HG02840 (cell line): ENCODE measurements around the gene IQCK.

ENCODE experiments used
- ATAC-seq: cut with Tn5 transposase; IDR thresholded peaks from one replicate; pipeline ENCODE4 v1.9.1; 2021; ENCODE audit warnings: mild to moderate bottlenecking, moderate library complexity, moderate number of reproducible peaks; ENCODE audit not compliant: unreplicated experiment, low FRiP score

Gene IQCK

DNA sequence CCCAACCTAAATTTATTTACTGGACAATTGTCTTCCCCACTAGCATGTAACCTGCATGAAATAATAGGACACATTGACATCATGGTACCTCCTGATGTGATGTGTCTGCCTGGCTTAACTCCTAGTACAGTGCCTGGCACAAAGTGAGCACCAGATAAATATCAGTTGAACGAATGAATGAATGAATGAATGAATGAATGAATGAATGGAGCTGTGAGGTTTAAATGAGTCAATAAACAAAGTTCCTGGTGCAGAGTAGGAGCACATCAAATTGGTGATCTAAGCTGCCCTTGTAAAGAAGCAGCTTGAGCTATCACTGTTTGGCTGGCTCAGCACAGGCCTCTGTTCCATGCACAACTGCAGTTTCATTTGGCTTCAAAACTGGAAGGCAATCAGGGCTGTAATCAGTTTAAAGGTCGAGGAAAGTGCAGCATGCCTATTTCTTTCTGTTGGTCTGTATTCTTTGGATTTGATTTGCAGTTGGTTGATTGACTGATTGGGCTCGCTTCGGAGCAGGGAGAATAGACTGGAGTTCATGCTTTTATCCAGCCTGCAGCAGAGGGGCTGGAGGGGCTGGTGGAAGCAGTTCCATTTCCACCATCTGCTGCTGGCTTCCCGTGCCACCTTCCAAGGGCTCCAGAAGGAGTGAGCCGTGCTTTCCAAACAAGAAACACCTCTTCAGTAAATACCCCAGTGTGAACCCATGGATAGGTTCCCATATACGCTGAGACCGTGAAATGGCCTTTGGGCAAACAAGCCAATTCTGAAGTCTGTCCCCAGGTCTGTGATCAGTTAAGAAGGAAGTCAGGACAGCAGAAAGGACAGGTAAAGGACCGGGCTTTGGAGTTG is 112.0 kb downstream of the IQCK start:
- ATAC-seq: no peak

DNA sequence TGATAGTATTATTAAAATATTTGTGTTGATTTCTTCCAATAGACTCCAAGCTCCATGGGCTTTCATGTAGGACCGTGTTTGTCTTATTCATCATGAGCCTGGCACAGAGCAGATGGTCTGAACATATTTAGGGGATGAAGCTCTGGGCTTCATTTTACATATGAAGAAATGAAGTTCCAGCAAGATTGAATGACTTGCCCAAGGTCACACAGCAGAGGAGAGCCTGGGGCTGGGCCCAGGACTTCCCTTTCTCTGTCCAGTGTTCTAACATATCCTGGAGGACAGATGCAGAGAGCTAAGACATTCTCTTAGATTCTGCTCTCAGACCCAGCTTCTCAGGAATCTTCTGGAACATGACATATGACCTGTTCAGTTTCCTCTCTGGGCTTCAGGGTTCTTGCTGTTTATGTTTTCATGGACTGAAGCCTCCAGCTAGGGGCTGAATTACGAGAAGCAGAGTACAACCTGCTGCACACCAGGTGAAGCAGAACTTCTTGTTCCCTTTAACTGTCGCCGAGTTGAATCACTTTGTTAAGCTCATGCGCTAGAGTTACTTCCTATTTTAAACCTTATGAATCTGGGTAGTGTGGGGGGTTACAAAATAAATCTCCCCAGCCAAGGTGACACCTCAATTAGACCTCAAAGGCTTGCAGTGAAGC is 113.0 kb downstream of the IQCK start:
- ATAC-seq: no peak

DNA sequence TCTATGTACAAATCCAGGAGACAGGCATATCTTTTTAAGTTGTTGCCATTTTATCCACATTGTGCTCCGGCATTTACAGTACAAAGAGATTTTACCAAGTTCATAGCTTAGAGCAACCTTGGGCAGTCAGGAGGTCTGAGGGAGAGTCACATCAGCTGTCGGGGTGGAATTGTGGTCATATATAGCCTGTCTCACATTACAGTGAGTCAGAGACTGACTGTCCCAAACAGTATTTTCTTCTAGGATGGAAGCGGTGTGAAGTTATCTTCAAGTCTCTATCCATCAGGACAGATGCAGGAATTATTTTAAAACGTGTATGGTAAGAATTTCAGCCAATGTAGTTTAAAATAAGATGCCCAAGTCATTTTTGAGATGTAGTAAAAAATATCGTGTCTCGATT is 113.6 kb downstream of the IQCK start:
- ATAC-seq: no peak

DNA sequence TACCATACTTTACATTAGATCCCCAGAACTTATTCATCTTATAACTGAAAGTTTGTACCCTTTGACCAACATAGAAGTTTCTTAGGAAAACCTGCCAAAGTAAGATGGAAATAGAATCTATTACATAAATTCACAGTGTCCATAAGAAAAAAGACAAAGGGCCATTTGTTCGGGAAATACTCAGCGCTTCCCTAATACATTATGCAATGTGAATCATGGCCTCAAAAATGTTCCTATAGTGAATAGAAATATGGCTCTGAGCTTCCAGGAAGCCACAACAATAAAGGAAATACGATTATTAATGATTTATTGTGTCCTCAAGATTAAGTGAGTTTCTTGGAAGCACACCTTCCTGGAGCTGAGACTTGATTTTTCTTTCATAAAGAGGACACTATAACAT is 115.1 kb downstream of the IQCK start:
- no peak for ATAC-seq

DNA sequence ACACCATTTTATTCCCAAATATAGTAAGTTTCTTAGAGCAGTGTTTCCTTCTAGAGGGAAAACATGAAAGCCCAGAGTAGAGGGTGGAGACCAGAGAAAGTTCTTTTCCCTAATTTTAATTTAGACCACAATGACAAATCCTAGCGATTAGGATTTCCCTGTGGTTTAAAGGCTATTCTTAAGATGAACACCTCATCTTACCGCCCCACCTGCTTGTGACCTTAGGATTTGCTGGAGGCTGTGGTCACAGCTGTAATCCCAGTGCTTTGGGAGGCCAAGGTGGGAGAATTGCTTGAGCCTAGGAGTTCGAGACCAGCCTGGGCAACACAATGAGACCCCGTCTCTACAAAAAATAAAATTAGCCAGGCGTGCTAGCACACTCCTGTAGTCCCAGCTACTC is 115.5 kb downstream of the IQCK start:
- no peak for ATAC-seq

DNA sequence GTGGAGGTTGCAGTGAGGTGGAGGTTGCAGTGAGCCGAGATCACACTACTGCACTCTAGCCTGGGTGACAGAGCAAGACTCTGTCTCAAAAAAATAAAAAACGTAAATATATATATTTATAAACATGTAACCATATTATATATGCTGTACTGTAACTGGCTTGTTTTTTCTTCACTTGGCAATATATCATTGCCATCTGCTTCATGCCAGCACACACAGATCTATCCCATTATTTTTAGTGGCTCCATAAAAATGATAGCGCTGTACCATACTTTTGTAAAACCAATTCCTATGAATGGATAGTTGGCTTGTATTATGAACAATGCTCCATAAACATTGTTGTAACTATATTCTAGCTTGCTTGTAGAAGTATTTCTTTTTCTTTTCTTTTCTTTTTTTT is 117.1 kb downstream of the IQCK start:
- ATAC-seq: no peak

DNA sequence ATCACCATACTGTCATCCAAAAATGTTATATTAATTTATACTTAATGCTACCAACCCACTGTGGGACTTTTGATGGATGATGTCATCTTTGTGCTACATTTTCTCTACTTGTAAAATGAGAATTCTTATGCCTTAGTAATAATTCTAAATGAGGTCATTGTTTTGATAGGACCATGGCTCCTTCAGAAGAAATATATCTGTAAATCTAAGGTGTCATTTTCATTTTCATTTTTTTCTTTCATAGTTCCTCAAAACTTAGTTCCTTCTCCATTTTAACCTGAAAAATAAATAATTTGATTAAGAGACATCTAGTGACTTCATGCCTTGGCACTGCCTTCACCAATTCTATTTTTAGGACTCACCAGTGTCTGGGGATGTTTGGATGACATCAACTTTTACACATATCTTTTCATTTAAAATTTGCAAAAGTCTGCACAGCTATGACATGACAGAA is 117.9 kb downstream of the IQCK start:
- no peak for ATAC-seq

DNA sequence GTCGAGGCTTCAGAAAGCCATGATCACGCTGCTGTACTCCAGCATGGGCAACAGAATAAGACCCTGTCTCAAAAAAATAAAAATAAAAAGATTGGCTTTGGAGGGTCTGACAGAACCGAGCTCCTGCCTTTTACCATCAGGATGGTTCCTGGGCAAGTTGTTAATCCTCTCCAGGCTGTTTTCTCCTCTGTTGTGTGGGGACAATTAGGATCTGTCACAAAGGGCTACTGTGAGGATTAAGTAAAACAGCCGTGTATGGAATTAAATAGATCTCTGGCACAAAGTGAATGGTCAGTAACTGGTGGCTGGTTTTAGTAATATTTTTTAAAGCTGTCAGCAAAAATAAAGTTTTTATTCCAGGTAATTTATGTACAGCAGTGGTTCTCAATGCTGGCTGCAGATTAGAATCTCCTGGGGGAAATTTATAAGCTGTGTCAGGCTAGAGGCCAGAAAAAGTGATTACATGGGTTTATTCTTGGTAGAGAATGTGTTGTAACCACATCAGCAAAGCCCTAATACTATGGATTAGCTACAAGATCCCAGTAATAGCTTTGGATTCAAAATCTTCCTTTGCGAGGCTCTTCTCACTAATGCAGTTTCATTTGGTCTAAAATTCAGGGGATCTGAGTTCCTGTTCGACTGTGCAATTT is 119.4 kb downstream of the IQCK start:
- no peak for ATAC-seq

DNA sequence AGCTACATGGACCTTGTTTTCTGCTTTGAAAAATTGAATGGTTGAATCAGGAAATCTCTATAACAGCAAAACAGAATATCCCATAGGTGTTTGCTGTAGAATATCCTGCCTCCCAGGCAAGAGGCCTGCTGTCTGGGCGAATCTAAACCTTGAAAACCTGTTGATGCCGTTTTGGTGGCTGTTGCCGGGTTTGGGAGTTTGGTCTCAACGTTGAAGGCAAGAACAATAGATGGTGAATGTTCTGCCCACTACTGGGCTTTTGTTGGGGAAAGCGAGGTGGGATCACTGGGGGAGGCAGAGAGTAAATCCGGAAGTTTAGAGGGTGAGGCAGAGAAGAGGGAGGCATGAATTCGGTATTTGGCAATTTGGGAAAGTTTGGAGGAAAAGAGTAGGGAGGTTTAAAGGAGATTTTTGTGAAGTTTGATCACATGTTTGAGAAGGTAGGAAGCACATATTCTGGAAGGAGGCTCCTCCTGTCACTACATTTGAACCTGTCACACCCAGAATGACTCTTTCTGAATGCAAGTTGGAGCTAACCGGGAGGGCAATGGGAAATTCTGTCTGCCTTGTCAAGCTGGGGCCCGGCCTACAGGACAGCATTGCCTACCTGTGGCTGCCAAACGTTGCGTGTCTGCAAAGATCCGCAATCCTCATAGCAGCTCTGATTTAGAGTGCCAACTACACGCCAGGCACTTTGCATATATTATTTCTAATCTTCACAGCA is 120.1 kb downstream of the IQCK start:
- ATAC-seq: no peak

DNA sequence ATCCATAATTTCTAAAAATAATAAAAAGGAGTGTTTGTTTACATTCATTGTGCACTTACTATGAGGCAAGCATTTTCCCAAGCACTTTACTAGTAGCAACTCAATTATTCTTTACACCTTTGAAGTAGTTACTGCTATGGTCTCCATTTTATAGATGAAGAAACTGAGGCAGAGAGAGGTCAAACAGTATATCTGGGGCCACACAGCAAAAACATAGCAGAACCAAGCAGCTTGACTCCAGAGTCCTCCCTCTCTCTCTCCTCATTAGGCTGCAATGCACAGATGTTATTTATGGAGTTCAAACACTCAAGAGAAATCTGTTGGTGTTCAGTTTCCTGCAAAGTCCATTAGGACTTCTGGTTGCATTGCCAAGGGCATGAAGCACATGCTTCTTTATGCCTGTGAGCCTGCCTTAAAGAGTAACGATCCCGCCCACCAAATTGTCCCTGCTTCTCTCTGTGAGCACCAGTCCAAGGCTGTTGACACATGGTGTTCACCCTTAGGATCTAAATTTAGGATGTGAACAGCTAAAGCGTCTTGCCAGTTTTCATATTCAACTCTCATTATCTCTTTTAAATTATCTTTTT is 122.5 kb downstream of the IQCK start:
- no peak for ATAC-seq

DNA sequence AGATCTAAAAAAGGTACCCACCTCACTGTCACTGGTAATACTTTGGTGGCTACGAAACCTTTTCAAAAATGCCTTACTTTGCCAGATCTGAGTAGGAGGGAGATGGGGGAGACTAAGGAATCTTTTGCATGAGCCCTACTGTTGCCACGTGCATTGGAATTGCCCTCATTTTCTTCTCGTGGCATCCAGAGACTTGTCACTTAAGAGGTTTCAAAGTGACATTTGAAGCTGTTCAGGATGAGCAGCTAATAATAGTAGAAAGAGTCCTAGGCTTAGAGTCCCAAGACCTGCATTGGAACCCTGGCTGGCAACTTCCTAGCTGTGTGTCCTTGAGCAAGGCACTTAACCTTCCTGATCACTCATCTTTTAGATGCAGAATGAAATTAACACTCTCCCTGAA is 123.1 kb downstream of the IQCK start:
- no peak for ATAC-seq

DNA sequence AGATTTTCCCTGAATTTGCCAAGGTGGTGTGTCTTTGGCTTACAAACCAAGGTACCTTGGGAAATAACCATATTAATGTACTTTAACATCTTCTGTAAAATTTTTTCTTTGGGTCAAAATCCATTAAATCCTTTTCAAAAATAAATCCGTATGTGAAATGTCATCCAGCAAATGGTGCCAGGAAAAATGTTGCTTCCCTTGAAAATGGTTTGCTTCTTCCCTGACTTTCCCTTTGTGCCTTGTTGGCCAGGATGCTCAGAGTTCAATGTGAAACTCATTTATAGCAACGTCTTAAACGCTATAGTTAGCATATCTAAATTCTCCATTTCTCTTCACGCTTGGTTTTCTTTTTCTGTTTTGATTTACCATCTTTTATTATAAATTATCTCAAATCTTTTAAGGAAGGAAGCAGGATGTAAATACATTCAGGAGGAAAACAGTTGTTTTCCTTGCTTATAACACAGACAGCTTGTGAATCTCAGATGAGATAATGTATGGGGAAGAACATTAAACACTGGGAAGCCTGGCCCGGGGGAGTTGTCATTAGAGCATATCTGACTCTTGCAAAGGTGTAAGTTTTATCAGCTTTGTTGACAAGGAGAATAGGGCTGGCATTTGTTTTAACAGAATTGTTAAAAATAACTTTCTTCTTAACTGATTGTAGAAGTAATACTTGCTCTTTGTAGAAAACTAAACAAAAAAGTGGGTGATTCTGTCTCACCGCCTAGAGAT is 124.5 kb downstream of the IQCK start:
- no peak for ATAC-seq

DNA sequence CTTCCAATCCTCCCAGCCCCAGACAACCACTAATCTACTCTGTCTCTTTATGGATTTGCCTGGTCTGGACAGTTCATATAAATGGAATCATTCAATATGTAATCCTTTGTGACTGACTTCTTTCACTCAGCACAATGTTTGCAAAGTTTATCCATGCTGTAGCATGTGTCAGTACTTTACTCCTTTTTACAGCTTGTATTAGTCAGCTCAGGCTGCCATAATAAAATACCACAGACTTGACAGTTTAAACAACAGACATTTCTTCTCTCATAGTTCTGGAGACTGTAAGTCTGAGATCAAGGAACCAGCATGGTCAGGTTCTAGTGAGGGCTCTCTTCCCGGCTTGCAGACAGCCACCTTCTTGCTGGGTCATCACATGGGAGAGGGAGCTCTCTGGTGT is 125.3 kb downstream of the IQCK start:
- no peak for ATAC-seq

DNA sequence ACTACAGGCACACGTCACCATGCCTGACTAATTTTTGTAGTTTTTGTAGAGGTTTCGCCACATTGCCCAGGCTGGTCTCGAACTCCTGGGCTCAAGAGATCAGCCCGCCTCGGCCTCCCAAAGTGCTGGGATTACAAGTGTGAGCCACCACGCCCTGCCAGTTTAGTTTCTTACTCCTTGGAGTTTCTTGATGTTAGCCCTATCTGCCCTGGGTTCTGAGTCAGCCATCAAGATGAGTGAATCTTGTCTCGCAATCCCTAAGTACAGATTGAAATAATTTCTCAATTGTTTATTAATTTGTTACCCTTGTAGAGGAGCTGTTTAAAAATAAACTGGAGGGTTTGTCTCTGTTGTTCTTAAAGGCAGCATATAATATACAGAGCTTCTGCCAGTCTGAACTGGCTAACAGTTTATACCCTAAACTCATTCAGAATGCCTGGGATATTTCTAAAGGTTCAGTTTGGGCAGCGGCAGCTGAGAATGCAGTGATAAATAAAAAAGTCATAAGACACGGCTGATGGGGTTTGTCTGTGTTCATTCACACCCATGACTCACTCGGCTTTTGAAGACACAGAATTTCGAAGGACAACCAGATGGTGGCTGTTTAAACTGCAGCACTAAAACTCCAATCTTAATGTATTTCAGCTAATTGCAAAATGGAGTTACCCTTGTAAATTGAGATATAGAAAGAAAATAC is 127.0 kb downstream of the IQCK start:
- no peak for ATAC-seq

DNA sequence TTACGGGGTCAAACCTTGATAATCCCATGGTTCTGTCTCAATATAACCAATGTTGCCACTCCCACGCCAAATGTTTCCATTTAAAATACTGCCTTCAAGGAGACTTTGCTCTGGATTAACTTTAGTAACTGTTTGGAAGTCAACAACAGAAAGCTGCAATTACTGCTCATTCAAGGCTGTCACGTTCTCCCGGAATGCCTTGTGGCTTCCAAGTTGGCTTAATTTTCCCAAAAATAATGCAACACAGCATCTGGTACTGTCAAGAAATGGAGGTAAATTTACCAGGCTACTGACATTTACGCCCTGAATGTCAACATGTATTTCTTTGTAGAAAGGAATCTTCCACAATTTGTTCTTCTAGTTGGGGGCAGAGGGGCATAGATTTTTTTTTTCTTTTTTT is 128.4 kb downstream of the IQCK start:
- no peak for ATAC-seq

DNA sequence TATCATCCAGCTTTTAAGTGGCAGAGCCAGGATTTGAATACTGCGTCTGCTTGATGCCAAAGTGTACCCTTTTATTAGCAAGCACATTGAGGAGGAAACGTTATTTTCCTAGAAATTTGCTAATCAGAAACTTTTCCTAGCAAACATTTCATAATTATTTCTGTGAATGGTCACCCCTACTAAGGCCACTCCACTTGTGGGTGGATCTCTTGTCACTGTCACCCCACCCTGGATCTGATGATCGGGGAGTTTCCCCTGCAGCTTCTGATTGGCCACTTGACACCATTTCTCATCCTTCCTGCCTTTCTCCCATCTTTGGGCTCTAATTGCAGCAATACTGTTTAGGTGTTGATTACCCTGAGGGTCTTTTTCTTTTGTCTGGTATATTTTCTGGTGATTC is 130.7 kb downstream of the IQCK start:
- no peak for ATAC-seq

DNA sequence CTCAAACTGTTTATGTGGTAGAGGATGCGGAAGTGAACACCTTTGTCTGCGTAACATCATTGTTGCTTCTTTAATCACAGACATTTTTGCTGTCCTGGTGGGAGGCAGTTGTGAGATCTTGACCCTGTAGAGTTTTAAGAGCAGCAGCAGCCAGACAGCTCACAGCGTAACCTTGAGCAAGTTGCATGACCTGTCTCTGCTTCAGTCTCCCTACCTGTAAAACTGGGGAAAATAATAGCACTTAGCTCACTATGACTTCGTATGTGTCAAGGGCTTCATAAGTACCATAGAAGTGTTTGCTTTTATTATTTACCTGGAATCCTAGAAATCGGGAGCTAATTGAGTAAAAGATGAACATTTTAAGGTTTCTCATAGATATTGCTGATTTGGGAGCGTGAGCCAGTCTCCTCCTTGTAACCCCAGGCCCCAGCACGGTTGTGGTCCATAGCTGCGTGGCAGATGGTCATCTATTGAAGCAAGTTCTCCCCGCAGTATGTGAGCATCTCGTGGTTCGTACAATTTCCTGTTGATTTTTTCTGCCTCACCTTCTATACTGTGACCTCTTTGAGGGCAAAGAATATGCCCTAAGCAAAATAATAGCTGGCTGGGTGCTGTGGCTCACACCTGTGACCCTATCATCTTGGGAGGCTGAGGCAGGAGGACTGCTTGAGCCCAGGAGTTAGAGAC is 132.2 kb downstream of the IQCK start:
- ATAC-seq: no peak

DNA sequence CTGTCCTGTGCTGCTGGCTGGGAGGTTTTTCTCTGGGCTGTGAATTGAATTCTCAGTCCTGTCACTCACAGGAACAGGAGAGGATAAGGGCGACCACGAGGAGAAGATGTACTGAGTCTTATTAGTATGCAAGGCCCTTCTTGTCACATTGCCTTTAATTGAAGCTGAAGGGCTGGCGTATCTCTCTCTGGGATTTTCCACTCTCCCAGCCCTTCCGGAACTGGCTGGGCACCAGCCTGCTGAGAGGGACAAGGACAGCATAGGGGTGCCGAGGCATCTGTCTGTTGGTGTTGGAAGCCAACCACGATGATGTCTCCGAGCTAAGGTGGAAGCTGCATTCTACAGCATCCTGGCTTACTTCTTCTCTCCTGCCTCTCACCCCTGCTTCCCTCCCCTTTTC is 133.4 kb downstream of the IQCK start:
- no peak for ATAC-seq
